Progenitor cell of endocrine pancreas (in vitro differentiated cells): ENCODE results near the gene CNKSR2. TPM values are rescaled to one million over a fixed set of nuclear protein-coding genes. Genes with fewer than 3 reads are reported as not detected.
"Not testable (repeated sequence)": the region's sequence is repeated elsewhere in the genome, so short reads cannot be mapped to it uniquely, and the experiment has no call there.

ENCODE experiments used
- DNase-seq: peaks from one replicate; pipeline ENCODE4 v3.0.0; 2021; ENCODE audit warnings: low spot score; ENCODE audit not compliant: unreplicated experiment
- H3K27ac Mint-ChIP-seq: 2 replicates; pipeline ENCODE4 v1.8.0; 2021; ENCODE audit warnings: mild to moderate bottlenecking, moderate library complexity, mixed read lengths
- H3K27me3 Mint-ChIP-seq: 2 replicates; pipeline ENCODE4 v1.8.0; 2021; ENCODE audit warnings: mixed read lengths
- H3K36me3 Mint-ChIP-seq: 2 replicates; pipeline ENCODE4 v1.8.0; 2022; ENCODE audit warnings: mixed read lengths; ENCODE audit not compliant: insufficient read depth
- H3K4me1 Mint-ChIP-seq: 2 replicates; pipeline ENCODE4 v1.8.0; 2021; ENCODE audit warnings: low read depth, mixed read lengths
- H3K4me3 Mint-ChIP-seq: 2 replicates; pipeline ENCODE4 v1.8.0; 2021; ENCODE audit warnings: low read depth, mild to moderate bottlenecking, moderate library complexity, mixed read lengths
- H3K9me3 Mint-ChIP-seq: 2 replicates; pipeline ENCODE4 v1.8.0; 2021; ENCODE audit warnings: low read depth, mixed read lengths
- total RNA-seq: library from RNA; stranded (reverse); gene quantifications from 2 replicates; pipeline ENCODE4 v1.2.1, GENCODE V29; 2021
- TF ChIP-seq, protein P1 (sequence below): fragments of 200-600 bp; sonication (generic); IDR thresholded peaks from one replicate; pipeline ENCODE4 v1.5.0; 2021; ENCODE audit warnings: antibody characterized with exemption, mild to moderate bottlenecking; ENCODE audit not compliant: unreplicated experiment

The CNKSR2 gene
- total RNA-seq, 1 donor from 2014 or later: 28.0 TPM

DNA sequence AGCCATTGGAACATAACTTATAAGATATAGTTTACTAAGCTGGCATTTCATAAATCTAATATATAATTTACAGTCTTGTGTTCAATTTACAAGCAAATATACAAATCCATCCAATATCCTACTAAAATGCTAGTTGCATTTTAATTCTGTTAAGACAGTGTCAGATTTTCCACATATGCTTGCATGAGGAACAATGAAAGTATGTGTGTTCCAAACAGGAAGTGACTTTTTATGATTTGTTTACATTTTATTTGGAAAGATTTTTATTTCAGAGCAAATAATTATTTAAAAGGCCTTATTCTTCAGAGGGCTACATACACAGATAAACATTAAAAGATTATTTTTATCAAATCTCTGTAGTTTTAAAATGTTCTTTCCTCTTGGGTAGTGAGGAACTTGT, 153.9 kb downstream of the CNKSR2 start:
- no peak for DNase-seq
- H3K4me3 Mint-ChIP-seq: no peak overlapping the region
- H3K36me3 Mint-ChIP-seq: peaks cover 2% of the 10 kb centered on the region
- TF ChIP-seq, protein P1, sequence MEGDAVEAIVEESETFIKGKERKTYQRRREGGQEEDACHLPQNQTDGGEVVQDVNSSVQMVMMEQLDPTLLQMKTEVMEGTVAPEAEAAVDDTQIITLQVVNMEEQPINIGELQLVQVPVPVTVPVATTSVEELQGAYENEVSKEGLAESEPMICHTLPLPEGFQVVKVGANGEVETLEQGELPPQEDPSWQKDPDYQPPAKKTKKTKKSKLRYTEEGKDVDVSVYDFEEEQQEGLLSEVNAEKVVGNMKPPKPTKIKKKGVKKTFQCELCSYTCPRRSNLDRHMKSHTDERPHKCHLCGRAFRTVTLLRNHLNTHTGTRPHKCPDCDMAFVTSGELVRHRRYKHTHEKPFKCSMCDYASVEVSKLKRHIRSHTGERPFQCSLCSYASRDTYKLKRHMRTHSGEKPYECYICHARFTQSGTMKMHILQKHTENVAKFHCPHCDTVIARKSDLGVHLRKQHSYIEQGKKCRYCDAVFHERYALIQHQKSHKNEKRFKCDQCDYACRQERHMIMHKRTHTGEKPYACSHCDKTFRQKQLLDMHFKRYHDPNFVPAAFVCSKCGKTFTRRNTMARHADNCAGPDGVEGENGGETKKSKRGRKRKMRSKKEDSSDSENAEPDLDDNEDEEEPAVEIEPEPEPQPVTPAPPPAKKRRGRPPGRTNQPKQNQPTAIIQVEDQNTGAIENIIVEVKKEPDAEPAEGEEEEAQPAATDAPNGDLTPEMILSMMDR: no peak
- no peaks in the 10 kb centered on the region for H3K4me1 Mint-ChIP-seq
- no peaks in the 10 kb centered on the region for H3K9me3 Mint-ChIP-seq
- no peaks in the 10 kb centered on the region for H3K27me3 Mint-ChIP-seq
- H3K27ac Mint-ChIP-seq: no peak overlapping the region

DNA sequence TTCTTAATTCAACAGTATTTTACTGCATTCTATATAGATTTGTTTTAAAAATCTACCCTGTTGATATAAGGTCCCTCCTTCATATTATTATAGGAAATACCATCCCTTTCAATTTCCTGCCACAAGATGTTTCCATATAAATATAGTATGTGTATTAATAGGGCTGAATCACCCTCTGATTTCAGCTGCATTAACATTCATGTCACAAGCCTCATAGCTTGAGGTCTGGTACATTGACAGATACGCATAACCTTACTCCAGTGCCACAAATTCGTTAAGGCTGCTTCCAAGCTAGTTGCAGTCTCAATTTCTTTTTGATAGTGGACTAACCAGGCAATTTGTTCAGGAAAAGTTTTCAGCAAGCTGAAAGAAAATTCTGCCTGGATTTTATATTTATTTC, 155.6 kb downstream of the CNKSR2 start:
- no peak for DNase-seq
- H3K9me3 Mint-ChIP-seq: peaks cover 8% of the 10 kb centered on the region
- H3K36me3 Mint-ChIP-seq: peaks cover 9% of the 10 kb centered on the region
- no peaks in the 10 kb centered on the region for H3K27me3 Mint-ChIP-seq
- H3K4me1 Mint-ChIP-seq: no peaks in the 10 kb centered on the region
- H3K4me3 Mint-ChIP-seq: no peak overlapping the region
- H3K27ac Mint-ChIP-seq: no peak overlapping the region
- TF ChIP-seq, protein P1: no peak

DNA sequence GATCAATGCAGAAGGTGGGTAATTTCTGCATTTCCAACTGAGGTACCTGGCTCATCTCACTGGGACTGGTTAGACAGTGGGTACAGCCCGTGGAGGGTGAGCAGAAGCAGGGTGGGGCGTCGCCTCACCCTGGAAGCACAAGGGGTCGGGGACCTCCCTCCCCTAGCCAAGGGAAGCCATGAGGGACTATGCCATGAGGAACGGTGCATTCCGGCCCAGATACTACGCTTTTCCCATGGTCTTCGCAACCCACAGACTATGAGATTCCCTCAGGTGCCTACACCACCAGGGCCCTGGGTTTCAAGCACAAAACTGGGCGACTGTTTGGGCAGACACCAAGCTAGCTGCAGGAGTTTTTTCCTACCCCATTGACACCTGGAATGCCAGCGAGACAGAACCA, 170.4 kb downstream of the CNKSR2 start:
- peaks cover 25% of the 10 kb centered on the region for H3K36me3 Mint-ChIP-seq
- not testable (repeated sequence) for H3K4me1 Mint-ChIP-seq, H3K27ac Mint-ChIP-seq, H3K4me3 Mint-ChIP-seq, DNase-seq, H3K27me3 Mint-ChIP-seq
- H3K9me3 Mint-ChIP-seq: peaks cover 25% of the 10 kb centered on the region

DNA sequence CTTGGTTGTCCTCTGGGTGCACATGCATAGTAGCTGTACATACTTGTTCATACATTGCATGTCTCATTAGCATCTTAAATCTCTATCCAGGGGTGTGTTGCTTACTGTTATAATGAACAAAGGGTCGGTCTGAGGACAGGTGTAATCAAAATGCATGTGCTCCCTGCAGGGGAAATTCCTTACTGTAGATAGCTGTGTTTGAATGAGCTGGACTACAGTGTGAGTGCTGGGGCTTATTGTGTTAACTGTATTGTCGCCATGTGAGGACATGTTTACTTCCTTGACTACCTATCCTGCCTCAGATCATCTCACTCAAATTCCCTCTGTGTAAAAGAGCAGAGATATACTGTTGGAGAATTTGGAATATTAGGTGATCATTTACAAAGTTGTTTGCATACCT, 185.2 kb downstream of the CNKSR2 start:
- H3K27ac Mint-ChIP-seq: no peak overlapping the region
- DNase-seq: no peak
- no peak overlapping the region for H3K4me3 Mint-ChIP-seq
- peaks cover 9% of the 10 kb centered on the region for H3K36me3 Mint-ChIP-seq
- peaks cover 3% of the 10 kb centered on the region for H3K9me3 Mint-ChIP-seq
- TF ChIP-seq, protein P1: no peak
- no peaks in the 10 kb centered on the region for H3K27me3 Mint-ChIP-seq
- H3K4me1 Mint-ChIP-seq: peaks cover 8% of the 10 kb centered on the region

DNA sequence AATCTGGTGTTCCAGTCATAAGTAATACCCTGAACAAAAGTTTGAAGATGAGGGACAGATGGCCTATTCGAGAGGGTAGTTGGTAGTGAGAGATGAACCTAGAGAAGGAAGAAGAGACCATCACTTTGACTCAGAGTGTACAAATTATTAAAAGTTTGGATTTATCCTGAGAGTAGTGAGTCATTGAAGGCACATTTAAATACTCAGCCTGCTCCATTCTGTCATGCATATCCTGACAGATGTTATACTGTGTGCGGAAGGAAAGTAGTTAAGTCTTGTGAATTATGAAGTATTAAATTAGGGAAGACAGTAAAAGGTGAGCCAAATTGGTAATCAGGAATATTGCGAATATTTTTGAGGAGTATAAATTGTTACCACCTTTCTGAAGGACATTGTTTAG, 190.8 kb downstream of the CNKSR2 start:
- no peaks in the 10 kb centered on the region for H3K4me1 Mint-ChIP-seq
- DNase-seq: no peak
- H3K36me3 Mint-ChIP-seq: peaks cover 15% of the 10 kb centered on the region
- H3K4me3 Mint-ChIP-seq: no peak overlapping the region
- TF ChIP-seq, protein P1: no peak
- H3K27me3 Mint-ChIP-seq: no peaks in the 10 kb centered on the region
- peaks cover 9% of the 10 kb centered on the region for H3K9me3 Mint-ChIP-seq
- H3K27ac Mint-ChIP-seq: no peak overlapping the region

DNA sequence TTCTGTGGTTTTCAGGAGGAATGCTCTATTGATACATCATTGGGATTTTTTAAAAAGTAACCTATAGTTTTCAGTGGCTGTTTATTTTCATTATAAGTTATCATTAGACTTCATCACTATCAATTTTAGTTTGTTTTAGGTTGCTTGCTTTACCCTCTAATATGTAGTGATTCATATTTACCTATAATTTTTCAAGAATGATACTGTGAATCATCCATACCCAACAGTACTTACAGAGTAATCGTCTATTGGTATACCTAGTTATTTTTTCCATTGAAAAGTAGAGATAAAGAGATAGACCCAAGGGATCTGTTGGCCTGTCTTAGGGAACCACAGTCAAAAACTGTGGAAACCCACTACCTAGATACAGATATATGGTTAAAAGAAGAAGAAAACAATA, 200.6 kb downstream of the CNKSR2 start:
- TF ChIP-seq, protein P1: no peak
- Mint-ChIP-seq H3K27me3 (no peaks in the 10 kb centered on the region), H3K4me3 (no peak overlapping the region), H3K36me3 (peaks cover 28% of the 10 kb centered on the region), H3K4me1 (no peaks in the 10 kb centered on the region), H3K27ac (no peak overlapping the region), H3K9me3 (peaks cover 21% of the 10 kb centered on the region)
- DNase-seq: no peak
